Activated B cell treated with CpG ODN at 0.5 μM for 24 hours (primary cell): ENCODE measurements around the gene NHEJ1. TPM values are rescaled to one million over a fixed set of nuclear protein-coding genes. Genes with fewer than 3 reads are reported as not detected.

Experiments used
- ATAC-seq: fragments of 200-7000 bp; cut with Tn5 transposase; one replicate; pipeline ENCODE4 v1.10.0; 2021; ENCODE audit warnings: low read depth, mild to moderate bottlenecking, moderate library complexity
- CTCF ChIA-PET: fragments of 350-600 bp; sonication (Branson Sonifier 250); formaldehyde crosslinking; loops from one replicate; lab custom pipeline; 2021; ENCODE audit warnings: antibody characterized with exemption; lab: Charles Lee
- POLR2A ChIA-PET: fragments of 350-600 bp; sonication (Branson Sonifier 250); formaldehyde crosslinking; loops from one replicate; lab custom pipeline; 2021; ENCODE audit warnings: antibody characterized with exemption; lab: Charles Lee
- DNase-seq: peaks from one replicate; pipeline ENCODE4 v3.0.0; 2022
- H3K27ac Mint-ChIP-seq: one replicate; pipeline ENCODE4 v1.8.0; 2020; ENCODE audit warnings: mixed read lengths
- H3K27me3 Mint-ChIP-seq: one replicate; pipeline ENCODE4 v1.8.0; 2021; ENCODE audit warnings: mixed read lengths
- H3K36me3 Mint-ChIP-seq: one replicate; pipeline ENCODE4 v1.8.0; 2021; ENCODE audit warnings: low read depth, mixed read lengths
- H3K4me1 Mint-ChIP-seq: one replicate; pipeline ENCODE4 v1.8.0; 2021; ENCODE audit warnings: mixed read lengths
- H3K4me3 Mint-ChIP-seq: one replicate; pipeline ENCODE4 v1.8.0; 2020; ENCODE audit warnings: mild to moderate bottlenecking, mixed read lengths
- H3K9me3 Mint-ChIP-seq: one replicate; pipeline ENCODE4 v1.8.0; 2020; ENCODE audit warnings: mixed read lengths
- intact Hi-C: fragments of 100-400 bp; cut with micrococcal nuclease; formaldehyde crosslinking; loops from one replicate; pipeline ENCODE4 v1.15.1; 2024
- total RNA-seq: library from RNA; stranded (reverse); gene quantifications from 2 replicates; pipeline ENCODE4 v1.2.3, GENCODE V29; 2022
- TF ChIP-seq, protein P1 (sequence below): fragments of 200-600 bp; IDR thresholded peaks from one replicate; pipeline ENCODE4 v1.8.0; 2022; ENCODE audit warnings: antibody characterized with exemption, mild to moderate bottlenecking

Gene NHEJ1
- total RNA-seq, 1 donor from 2014 or later = 19.1 TPM

DNA sequence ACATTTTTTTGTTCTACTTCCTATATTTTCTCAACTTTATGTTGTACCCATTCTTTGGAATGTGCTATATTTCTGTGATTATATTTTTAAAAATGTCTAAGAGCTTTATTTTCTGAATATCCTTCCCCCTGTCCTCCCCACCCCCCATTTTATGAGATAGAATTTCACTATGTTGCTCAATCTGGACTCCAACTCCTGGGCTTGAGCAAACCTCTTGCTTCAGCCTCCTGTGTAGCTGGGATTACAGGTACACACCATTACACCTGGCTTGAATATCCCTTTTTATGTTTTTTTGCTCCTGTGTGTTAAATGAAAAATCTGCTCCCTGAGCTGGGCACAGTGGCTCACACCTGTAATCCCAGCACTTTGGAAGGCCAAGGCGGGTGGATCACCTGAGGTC is 36.8 kb upstream of the NHEJ1 start:
- no peaks in the 10 kb centered on the region for H3K9me3 Mint-ChIP-seq
- TF ChIP-seq, protein P1, sequence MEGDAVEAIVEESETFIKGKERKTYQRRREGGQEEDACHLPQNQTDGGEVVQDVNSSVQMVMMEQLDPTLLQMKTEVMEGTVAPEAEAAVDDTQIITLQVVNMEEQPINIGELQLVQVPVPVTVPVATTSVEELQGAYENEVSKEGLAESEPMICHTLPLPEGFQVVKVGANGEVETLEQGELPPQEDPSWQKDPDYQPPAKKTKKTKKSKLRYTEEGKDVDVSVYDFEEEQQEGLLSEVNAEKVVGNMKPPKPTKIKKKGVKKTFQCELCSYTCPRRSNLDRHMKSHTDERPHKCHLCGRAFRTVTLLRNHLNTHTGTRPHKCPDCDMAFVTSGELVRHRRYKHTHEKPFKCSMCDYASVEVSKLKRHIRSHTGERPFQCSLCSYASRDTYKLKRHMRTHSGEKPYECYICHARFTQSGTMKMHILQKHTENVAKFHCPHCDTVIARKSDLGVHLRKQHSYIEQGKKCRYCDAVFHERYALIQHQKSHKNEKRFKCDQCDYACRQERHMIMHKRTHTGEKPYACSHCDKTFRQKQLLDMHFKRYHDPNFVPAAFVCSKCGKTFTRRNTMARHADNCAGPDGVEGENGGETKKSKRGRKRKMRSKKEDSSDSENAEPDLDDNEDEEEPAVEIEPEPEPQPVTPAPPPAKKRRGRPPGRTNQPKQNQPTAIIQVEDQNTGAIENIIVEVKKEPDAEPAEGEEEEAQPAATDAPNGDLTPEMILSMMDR = no peak
- intact Hi-C loops = no loop called here
- no peaks in the 10 kb centered on the region for H3K4me1 Mint-ChIP-seq
- H3K27ac Mint-ChIP-seq = no peak overlapping the region
- ChIA-PET CTCF (no interaction called here), POLR2A (interaction anchor here (0.7 to 1.4 kb wide), 4 partner anchors 9 to 526 kb away, joined by 3 to 6 read pairs (median 4); partner anchors contain the start of genes RNF25, STK36 and ZFAND2B)
- no peak overlapping the region for H3K4me3 Mint-ChIP-seq
- peaks cover 6% of the 10 kb centered on the region for H3K27me3 Mint-ChIP-seq
- DNase-seq = no peak
- H3K36me3 Mint-ChIP-seq = no peaks in the 10 kb centered on the region
- no peak for ATAC-seq

DNA sequence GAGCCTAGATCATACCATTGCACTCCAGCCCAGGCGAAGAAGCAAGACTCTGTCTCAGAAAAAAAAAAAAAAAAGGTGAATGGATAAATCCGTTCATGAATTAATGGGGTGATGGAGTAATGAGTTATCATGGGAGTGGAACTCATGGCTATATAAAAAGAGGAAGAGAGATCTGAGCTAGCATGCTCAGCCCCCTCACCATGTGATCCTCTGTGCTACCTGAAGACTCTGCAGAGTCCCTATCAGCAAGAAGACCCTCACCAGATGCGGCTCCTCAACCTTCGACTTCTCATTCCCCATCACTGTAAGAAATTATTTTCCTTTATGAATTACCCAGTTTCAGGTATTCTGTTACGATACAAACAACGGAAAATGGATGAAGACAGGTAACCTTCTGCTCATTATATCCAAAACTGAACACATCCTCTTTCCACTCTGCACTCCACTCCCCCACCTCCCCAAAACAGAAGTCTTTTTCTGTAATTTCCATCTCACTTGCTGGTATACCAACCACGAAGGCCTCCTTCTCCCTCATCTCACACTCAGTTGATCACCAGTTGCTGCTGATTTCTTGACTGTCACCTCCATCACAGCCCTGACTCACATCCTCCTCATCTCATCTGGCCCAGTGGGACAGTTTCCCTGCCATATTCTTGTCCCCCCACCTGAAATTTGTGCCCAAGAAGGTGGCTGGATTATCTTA is 26.3 kb upstream of the NHEJ1 start:
- TF ChIP-seq, protein P1 = no peak
- Mint-ChIP-seq H3K4me3 (no peak overlapping the region), H3K36me3 (peaks cover 32% of the 10 kb centered on the region), H3K9me3 (no peaks in the 10 kb centered on the region), H3K27me3 (no peaks in the 10 kb centered on the region), H3K4me1 (peaks cover 10% of the 10 kb centered on the region), H3K27ac (peak overlapping the region; percentile 46)
- DNase-seq (no peak), ATAC-seq (peak; percentile 78)
- ChIA-PET POLR2A (interaction anchor here (0.6 kb wide), 1 partner anchor 61 kb away, joined by 7 read pairs; no protein-coding TSS in a partner anchor), CTCF (no interaction called here)
- intact Hi-C loops = loop anchor here (1.0 kb wide), 1 partner anchor 9 kb away; the partner anchor contains the start of gene RETREG2

DNA sequence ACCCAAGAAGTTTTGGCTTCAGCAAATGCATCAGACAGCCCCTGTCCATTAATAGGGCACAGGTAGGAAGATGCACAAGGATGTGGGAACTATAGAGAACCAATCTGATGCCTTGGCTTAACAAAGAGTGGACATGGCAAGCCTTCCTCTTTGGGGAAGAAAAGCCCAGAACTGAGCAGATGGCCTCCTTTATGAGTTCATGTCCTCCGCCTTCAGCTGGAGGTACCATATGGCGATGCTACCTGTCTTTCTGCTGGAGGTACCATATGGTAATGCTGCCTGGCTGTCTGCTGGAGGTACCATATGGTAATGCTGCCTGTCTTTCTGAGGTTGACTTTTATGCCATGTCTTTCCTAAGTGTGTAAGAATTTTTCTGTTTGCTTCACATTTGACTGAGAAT is 23.5 kb upstream of the NHEJ1 start:
- intact Hi-C loops = no loop called here
- Mint-ChIP-seq H3K4me3 (no peak overlapping the region), H3K27me3 (no peaks in the 10 kb centered on the region), H3K9me3 (no peaks in the 10 kb centered on the region), H3K36me3 (peaks cover 55% of the 10 kb centered on the region), H3K27ac (no peak overlapping the region), H3K4me1 (peaks cover 18% of the 10 kb centered on the region)
- DNase-seq = no peak
- ATAC-seq = no peak
- POLR2A ChIA-PET = interaction anchor here (1.0 kb wide), 1 partner anchor 8 kb away, joined by 5 read pairs; no protein-coding TSS in a partner anchor
- TF ChIP-seq, protein P1 = no peak
- CTCF ChIA-PET = no interaction called here

DNA sequence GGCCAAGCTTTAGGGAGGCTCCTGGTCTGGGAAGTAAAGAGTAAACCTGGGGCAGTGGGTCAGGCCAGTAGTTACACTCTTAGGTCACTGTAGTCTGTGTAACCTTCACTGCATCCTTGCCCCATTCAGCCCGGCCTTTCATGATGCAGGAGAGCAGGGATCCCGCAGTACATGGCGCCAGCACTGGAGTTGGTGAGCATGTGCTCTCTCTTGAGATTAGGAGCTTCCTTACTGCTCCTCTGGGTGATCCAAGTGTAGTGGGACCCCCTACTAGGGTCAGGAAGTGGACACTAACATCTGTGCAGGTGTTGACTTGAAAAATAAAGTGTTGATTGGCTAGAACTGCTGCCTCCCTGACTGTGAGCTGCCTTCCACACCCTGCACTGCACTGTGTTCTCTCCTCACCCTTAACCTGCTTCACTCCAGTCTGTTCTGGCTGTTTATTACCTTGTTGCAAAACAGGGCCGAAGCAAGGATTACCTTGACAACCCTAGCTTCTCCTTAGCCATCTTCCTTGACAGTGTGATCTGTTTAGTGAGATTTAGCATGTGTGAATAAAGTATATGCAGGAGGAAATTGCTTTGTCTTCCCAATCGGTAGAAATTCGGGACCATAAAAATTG is 22.6 kb upstream of the NHEJ1 start:
- Mint-ChIP-seq H3K36me3 (peaks cover 60% of the 10 kb centered on the region), H3K27ac (no peak overlapping the region), H3K27me3 (no peaks in the 10 kb centered on the region), H3K4me3 (no peak overlapping the region), H3K9me3 (no peaks in the 10 kb centered on the region), H3K4me1 (peaks cover 23% of the 10 kb centered on the region)
- ChIA-PET CTCF (no interaction called here), POLR2A (interaction anchor here (1.4 to 4.8 kb wide), 3 partner anchors 23 to 70 kb away, joined by 4 to 35 read pairs (median 4); partner anchors contain the start of genes TUBA4A, TUBA4B and ZFAND2B)
- intact Hi-C loops = no loop called here
- ATAC-seq = no peak
- no peak for DNase-seq
- TF ChIP-seq, protein P1 = no peak
